H4 (cell line): ENCODE measurements around the gene PIP5K1C. TPM values are rescaled to one million over a fixed set of nuclear protein-coding genes. Genes with fewer than 3 reads are reported as not detected.

Source experiments
- DNase-seq: peaks from one replicate; pipeline ENCODE4 v3.0.0-alpha.2; 2015; ENCODE audit warnings: low spot score
- total RNA-seq: library from RNA; depleted of rRNA; stranded (reverse); fragments of >200 nt; shearing (Covaris generic); gene quantifications from 2 replicates; pipeline ENCODE4 v1.2.3, GENCODE V29; 2014; rRNA removed

PIP5K1C gene
- 5.3 and 6.8 TPM in 2 replicates for total RNA-seq

- DNase-seq: peak; percentile 66
Observed at GRCh38 chr19:3700242-3701032, at the start of gene PIP5K1C. PIP5K1C (minus strand) TSS chr19:3700468; CDS start chr19:3700390, 78 bp downstream.

GRCh38 chr19:3748965-3749364 lies 48.7 kb upstream of the PIP5K1C start:
- no peak for DNase-seq

- no peak for DNase-seq
Observed at GRCh38 chr19:3746371-3747056, 46.2 kb upstream of the PIP5K1C start.

- DNase-seq: no peak
Observed at GRCh38 chr19:3745363-3746045, 45.2 kb upstream of the PIP5K1C start.

- DNase-seq: no peak
Observed at GRCh38 chr19:3743486-3743885, 43.2 kb upstream of the PIP5K1C start.

- DNase-seq: no peak
Observed at GRCh38 chr19:3740431-3740830, 40.2 kb upstream of the PIP5K1C start.

GRCh38 chr19:3738477-3739220 lies 38.4 kb upstream of the PIP5K1C start:
- DNase-seq: no peak

- no peak for DNase-seq
Observed at GRCh38 chr19:3737487-3738205, 37.4 kb upstream of the PIP5K1C start.

- no peak for DNase-seq
Observed at GRCh38 chr19:3736106-3736724, 35.9 kb upstream of the PIP5K1C start.

GRCh38 chr19:3734310-3734600 lies 34.0 kb upstream of the PIP5K1C start:
- no peak for DNase-seq

- DNase-seq: no peak
Observed at GRCh38 chr19:3733549-3734309, 33.5 kb upstream of the PIP5K1C start.

GRCh38 chr19:3732108-3732507 lies 31.8 kb upstream of the PIP5K1C start:
- DNase-seq: no peak

GRCh38 chr19:3730457-3730958 lies 30.2 kb upstream of the PIP5K1C start:
- no peak for DNase-seq

GRCh38 chr19:3725640-3726310 lies 25.5 kb upstream of the PIP5K1C start:
- DNase-seq: no peak

GRCh38 chr19:3725121-3725520 lies 24.9 kb upstream of the PIP5K1C start:
- no peak for DNase-seq

- DNase-seq: no peak
Observed at GRCh38 chr19:3723883-3724282, 23.6 kb upstream of the PIP5K1C start.

GRCh38 chr19:3723110-3723488 lies 22.8 kb upstream of the PIP5K1C start:
- no peak for DNase-seq

GRCh38 chr19:3722443-3723109 lies 22.3 kb upstream of the PIP5K1C start:
- no peak for DNase-seq

GRCh38 chr19:3721887-3722442 lies 21.7 kb upstream of the PIP5K1C start:
- no peak for DNase-seq
